ENCODE results near the gene PDE4D. TPM values are rescaled to one million over a fixed set of nuclear protein-coding genes. Genes with fewer than 3 reads are reported as not detected.

PDE4D gene
- total and polyA plus RNA-seq, 2 donors = 21.2 to 30.3 TPM

GRCh38 chr5:59049095-59049494 is 844.4 kb downstream of the PDE4D start:
- Histone ChIP-seq H3K4me1 (ENCODE audit: control insufficient read depth in 2 of 2, insufficient read depth in 2 of 2, low read length in 2 of 2) (no peaks in the 10 kb centered on the region), H3K27ac (ENCODE audit: low read depth in 1 of 2, low read length in 1 of 2) (no peak overlapping the region), H3K9me3 (ENCODE audit: control insufficient read depth in 2 of 2, insufficient read depth in 1 of 2, low read length in 1 of 2) (no peaks in the 10 kb centered on the region), H3K27me3 (ENCODE audit: control insufficient read depth in 2 of 2, insufficient read depth in 1 of 2, low read length in 1 of 2) (no peaks in the 10 kb centered on the region), H3K4me3 (ENCODE audit: low read length in 2 of 2) (no peak overlapping the region), H3K36me3 (ENCODE audit: control insufficient read depth in 2 of 2, insufficient read depth in 2 of 2, low read length in 1 of 2) (no peaks in the 10 kb centered on the region)
- DNase-seq (ENCODE audit: low read depth in 6 of 9, low spot score in 9 of 9) = no peak
- 47% methylated on average over 2 of the region's 2 CpGs for WGBS

- Histone ChIP-seq H3K9me3 (ENCODE audit: control insufficient read depth in 2 of 2, insufficient read depth in 1 of 2, low read length in 1 of 2) (no peaks in the 10 kb centered on the region), H3K36me3 (ENCODE audit: control insufficient read depth in 2 of 2, insufficient read depth in 2 of 2, low read length in 1 of 2) (no peaks in the 10 kb centered on the region), H3K4me3 (ENCODE audit: low read length in 2 of 2) (no peak overlapping the region), H3K27ac (ENCODE audit: low read depth in 1 of 2, low read length in 1 of 2) (no peak overlapping the region), H3K4me1 (ENCODE audit: control insufficient read depth in 2 of 2, insufficient read depth in 2 of 2, low read length in 2 of 2) (peaks cover under 1 to 16% of the 10 kb centered on the region in 2 donors), H3K27me3 (ENCODE audit: control insufficient read depth in 2 of 2, insufficient read depth in 1 of 2, low read length in 1 of 2) (no peaks in the 10 kb centered on the region)
- WGBS = 81% methylated on average over 7 of the region's 7 CpGs
- DNase-seq (ENCODE audit: low read depth in 6 of 9, low spot score in 9 of 9) = peak in 1 of 9 donors; percentile 24
Measured at GRCh38 chr5:59042201-59043055, 851.1 kb downstream of the PDE4D start.

- H3K27ac ChIP-seq (ENCODE audit: low read depth in 1 of 2, low read length in 1 of 2) = no peak overlapping the region
- 97% methylated on average over 1 of the region's 1 CpG for whole genome bisulfite sequencing
- H3K36me3 ChIP-seq (ENCODE audit: control insufficient read depth in 2 of 2, insufficient read depth in 2 of 2, low read length in 1 of 2) = no peaks in the 10 kb centered on the region
- no peaks in the 10 kb centered on the region for H3K27me3 ChIP-seq (ENCODE audit: control insufficient read depth in 2 of 2, insufficient read depth in 1 of 2, low read length in 1 of 2)
- no peaks in the 10 kb centered on the region for H3K9me3 ChIP-seq (ENCODE audit: control insufficient read depth in 2 of 2, insufficient read depth in 1 of 2, low read length in 1 of 2)
- peaks cover 2 to 16% of the 10 kb centered on the region in 2 donors for H3K4me1 ChIP-seq (ENCODE audit: control insufficient read depth in 2 of 2, insufficient read depth in 2 of 2, low read length in 2 of 2)
- no peak overlapping the region for H3K4me3 ChIP-seq (ENCODE audit: low read length in 2 of 2)
- DNase-seq (ENCODE audit: low read depth in 6 of 9, low spot score in 9 of 9) = no peak
Measured at GRCh38 chr5:59041355-59041754, 852.2 kb downstream of the PDE4D start.

- no peak for DNase-seq (ENCODE audit: low read depth in 6 of 9, low spot score in 9 of 9)
- H3K4me1 ChIP-seq (ENCODE audit: control insufficient read depth in 2 of 2, insufficient read depth in 2 of 2, low read length in 2 of 2) = peaks cover 2 to 16% of the 10 kb centered on the region in 2 donors
- no peaks in the 10 kb centered on the region for H3K9me3 ChIP-seq (ENCODE audit: control insufficient read depth in 2 of 2, insufficient read depth in 1 of 2, low read length in 1 of 2)
- H3K36me3 ChIP-seq (ENCODE audit: control insufficient read depth in 2 of 2, insufficient read depth in 2 of 2, low read length in 1 of 2) = no peaks in the 10 kb centered on the region
- H3K27me3 ChIP-seq (ENCODE audit: control insufficient read depth in 2 of 2, insufficient read depth in 1 of 2, low read length in 1 of 2) = no peaks in the 10 kb centered on the region
- no peak overlapping the region for H3K4me3 ChIP-seq (ENCODE audit: low read length in 2 of 2)
- peak overlapping the region in 1 of 2 donors; percentile 92 for H3K27ac ChIP-seq (ENCODE audit: low read depth in 1 of 2, low read length in 1 of 2)
- WGBS = 76% methylated on average over 2 of the region's 2 CpGs
Measured at GRCh38 chr5:59040804-59041201, 852.7 kb downstream of the PDE4D start.

- peak overlapping the region; percentile 89 to 93 for H3K4me3 ChIP-seq (ENCODE audit: low read length in 2 of 2)
- H3K4me1 ChIP-seq (ENCODE audit: control insufficient read depth in 2 of 2, insufficient read depth in 2 of 2, low read length in 2 of 2) = peaks cover 2 to 16% of the 10 kb centered on the region in 2 donors
- H3K27me3 ChIP-seq (ENCODE audit: control insufficient read depth in 2 of 2, insufficient read depth in 1 of 2, low read length in 1 of 2) = no peaks in the 10 kb centered on the region
- peak in 4 of 9 donors; percentile 21 to 53 (median 30) for DNase-seq (ENCODE audit: low read depth in 6 of 9, low spot score in 9 of 9)
- no peaks in the 10 kb centered on the region for H3K36me3 ChIP-seq (ENCODE audit: control insufficient read depth in 2 of 2, insufficient read depth in 2 of 2, low read length in 1 of 2)
- peak overlapping the region; percentile 92 to 96 for H3K27ac ChIP-seq (ENCODE audit: low read depth in 1 of 2, low read length in 1 of 2)
- whole genome bisulfite sequencing = 25% methylated on average over 13 of the region's 13 CpGs
- H3K9me3 ChIP-seq (ENCODE audit: control insufficient read depth in 2 of 2, insufficient read depth in 1 of 2, low read length in 1 of 2) = no peaks in the 10 kb centered on the region
Measured at GRCh38 chr5:59040024-59040803, 853.3 kb downstream of the PDE4D start.

- Histone ChIP-seq H3K4me1 (ENCODE audit: control insufficient read depth in 2 of 2, insufficient read depth in 2 of 2, low read length in 2 of 2) (peaks cover 2 to 16% of the 10 kb centered on the region in 2 donors), H3K36me3 (ENCODE audit: control insufficient read depth in 2 of 2, insufficient read depth in 2 of 2, low read length in 1 of 2) (no peaks in the 10 kb centered on the region), H3K4me3 (ENCODE audit: low read length in 2 of 2) (peak overlapping the region; percentile 89 to 93), H3K27me3 (ENCODE audit: control insufficient read depth in 2 of 2, insufficient read depth in 1 of 2, low read length in 1 of 2) (no peaks in the 10 kb centered on the region), H3K9me3 (ENCODE audit: control insufficient read depth in 2 of 2, insufficient read depth in 1 of 2, low read length in 1 of 2) (no peaks in the 10 kb centered on the region), H3K27ac (ENCODE audit: low read depth in 1 of 2, low read length in 1 of 2) (peak overlapping the region; percentile 92 to 96)
- peak in 8 of 9 donors; percentile 69 to 95 (median 85) for DNase-seq (ENCODE audit: low read depth in 6 of 9, low spot score in 9 of 9)
- under 1% methylated on average over 87 of the region's 87 CpGs for WGBS
Measured at GRCh38 chr5:59039296-59040023, 854.1 kb downstream of the PDE4D start.

GRCh38 chr5:59038798-59039295 is 854.7 kb downstream of the PDE4D start:
- Histone ChIP-seq H3K4me1 (ENCODE audit: control insufficient read depth in 2 of 2, insufficient read depth in 2 of 2, low read length in 2 of 2) (peaks cover 2 to 16% of the 10 kb centered on the region in 2 donors), H3K27me3 (ENCODE audit: control insufficient read depth in 2 of 2, insufficient read depth in 1 of 2, low read length in 1 of 2) (no peaks in the 10 kb centered on the region), H3K36me3 (ENCODE audit: control insufficient read depth in 2 of 2, insufficient read depth in 2 of 2, low read length in 1 of 2) (no peaks in the 10 kb centered on the region), H3K4me3 (ENCODE audit: low read length in 2 of 2) (peak overlapping the region; percentile 89 to 93), H3K27ac (ENCODE audit: low read depth in 1 of 2, low read length in 1 of 2) (peak overlapping the region; percentile 92 to 96), H3K9me3 (ENCODE audit: control insufficient read depth in 2 of 2, insufficient read depth in 1 of 2, low read length in 1 of 2) (no peaks in the 10 kb centered on the region)
- peak in 4 of 9 donors; percentile 23 to 48 (median 37) for DNase-seq (ENCODE audit: low read depth in 6 of 9, low spot score in 9 of 9)
- 2% methylated on average over 35 of the region's 35 CpGs for WGBS

- 21% methylated on average over 10 of the region's 10 CpGs for WGBS
- Histone ChIP-seq H3K9me3 (ENCODE audit: control insufficient read depth in 2 of 2, insufficient read depth in 1 of 2, low read length in 1 of 2) (no peaks in the 10 kb centered on the region), H3K27ac (ENCODE audit: low read depth in 1 of 2, low read length in 1 of 2) (peak overlapping the region; percentile 92 to 96), H3K4me1 (ENCODE audit: control insufficient read depth in 2 of 2, insufficient read depth in 2 of 2, low read length in 2 of 2) (peaks cover 2 to 16% of the 10 kb centered on the region in 2 donors), H3K4me3 (ENCODE audit: low read length in 2 of 2) (peak overlapping the region; percentile 89 to 93), H3K36me3 (ENCODE audit: control insufficient read depth in 2 of 2, insufficient read depth in 2 of 2, low read length in 1 of 2) (no peaks in the 10 kb centered on the region), H3K27me3 (ENCODE audit: control insufficient read depth in 2 of 2, insufficient read depth in 1 of 2, low read length in 1 of 2) (no peaks in the 10 kb centered on the region)
- DNase-seq (ENCODE audit: low read depth in 6 of 9, low spot score in 9 of 9) = peak in 5 of 9 donors; percentile 16 to 54 (median 27)
Measured at GRCh38 chr5:59037941-59038797, 855.4 kb downstream of the PDE4D start.
